HG03469 (cell line): Measurements from ENCODE around the gene DNAH1.
"Not testable (repeated sequence)": the region's sequence is repeated elsewhere in the genome, so short reads cannot be mapped to it uniquely, and the experiment has no call there.

Experiments used
- ATAC-seq: cut with Tn5 transposase; IDR thresholded peaks from one replicate; pipeline ENCODE4 v1.9.1; 2021; ENCODE audit warnings: mild to moderate bottlenecking, moderate library complexity, moderate number of reproducible peaks; ENCODE audit not compliant: unreplicated experiment

The DNAH1 gene

GRCh38 chr3:52315977-52316764 is at the start of gene DNAH1:
DNAH1 (plus strand) TSS chr3:52316319; CDS start chr3:52322443, 6,124 bp downstream.
- no peak for ATAC-seq

GRCh38 chr3:52268036-52268435 is 48.1 kb upstream of the DNAH1 start:
- no peak for ATAC-seq

- no peak for ATAC-seq
Observed at GRCh38 chr3:52269776-52270175, 46.3 kb upstream of the DNAH1 start.

- no peak for ATAC-seq
Observed at GRCh38 chr3:52270252-52270754, 45.8 kb upstream of the DNAH1 start.

- ATAC-seq = not testable (repeated sequence)
Observed at GRCh38 chr3:52272172-52272571, 43.9 kb upstream of the DNAH1 start.

- no peak for ATAC-seq
Observed at GRCh38 chr3:52272831-52273230, 43.3 kb upstream of the DNAH1 start.

- not testable (repeated sequence) for ATAC-seq
Observed at GRCh38 chr3:52274781-52275180, 41.3 kb upstream of the DNAH1 start.

GRCh38 chr3:52277071-52277964 is 38.8 kb upstream of the DNAH1 start:
- ATAC-seq = no peak

- ATAC-seq = peak; percentile 30
Observed at GRCh38 chr3:52277972-52278509, 38.1 kb upstream of the DNAH1 start.

- ATAC-seq = peak; percentile 63
Observed at GRCh38 chr3:52278510-52279069, 37.5 kb upstream of the DNAH1 start, which contains the start of gene WDR82. WDR82 (minus strand) TSS chr3:52278649; CDS start chr3:52278361, 288 bp downstream.

GRCh38 chr3:52279596-52279995 is 36.5 kb upstream of the DNAH1 start:
- no peak for ATAC-seq

- no peak for ATAC-seq
Observed at GRCh38 chr3:52280050-52280461, 36.1 kb upstream of the DNAH1 start.

GRCh38 chr3:52281981-52282801 is 33.9 kb upstream of the DNAH1 start:
- no peak for ATAC-seq

- ATAC-seq = no peak
Observed at GRCh38 chr3:52283306-52283705, 32.8 kb upstream of the DNAH1 start.

- ATAC-seq = not testable (repeated sequence)
Observed at GRCh38 chr3:52284051-52284450, 32.1 kb upstream of the DNAH1 start.

GRCh38 chr3:52286777-52287110 is 29.4 kb upstream of the DNAH1 start:
- ATAC-seq = no peak

- no peak for ATAC-seq
Observed at GRCh38 chr3:52288674-52289073, 27.4 kb upstream of the DNAH1 start.

- ATAC-seq = no peak
Observed at GRCh38 chr3:52289338-52289746, 26.8 kb upstream of the DNAH1 start.

- ATAC-seq = no peak
Observed at GRCh38 chr3:52289747-52290595, 26.1 kb upstream of the DNAH1 start.
